HG03159 (cell line): ENCODE data around the gene MSI2.

Source experiments
- ATAC-seq: cut with Tn5 transposase; IDR thresholded peaks from one replicate; pipeline ENCODE4 v1.9.1; 2021; ENCODE audit warnings: mild to moderate bottlenecking, moderate library complexity; ENCODE audit not compliant: unreplicated experiment

MSI2 gene

DNA sequence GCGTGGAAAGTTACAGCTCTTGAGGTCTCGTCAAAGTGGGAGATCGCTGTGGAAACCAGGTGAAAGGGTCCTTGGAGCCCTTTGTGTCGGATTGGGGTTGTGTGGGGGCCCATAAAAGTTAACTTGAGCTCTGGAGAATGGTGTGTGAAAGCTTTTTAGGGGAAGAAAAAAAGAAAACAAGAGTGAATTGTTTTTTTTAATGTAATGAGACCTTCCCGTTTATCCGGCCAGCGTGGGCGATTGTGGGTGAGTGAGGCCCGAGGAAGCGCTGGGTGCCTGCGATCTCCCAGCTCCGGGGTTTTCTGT is 150.6 kb downstream of the MSI2 start:
- ATAC-seq: no peak

- no peak for ATAC-seq
Observed at GRCh38 chr17:57407287-57408070, 151.2 kb downstream of the MSI2 start.

- peak; percentile 57 for ATAC-seq
Observed at GRCh38 chr17:57408071-57408811, 151.9 kb downstream of the MSI2 start.

- no peak for ATAC-seq
Observed at GRCh38 chr17:57410169-57410568, 153.8 kb downstream of the MSI2 start.

DNA sequence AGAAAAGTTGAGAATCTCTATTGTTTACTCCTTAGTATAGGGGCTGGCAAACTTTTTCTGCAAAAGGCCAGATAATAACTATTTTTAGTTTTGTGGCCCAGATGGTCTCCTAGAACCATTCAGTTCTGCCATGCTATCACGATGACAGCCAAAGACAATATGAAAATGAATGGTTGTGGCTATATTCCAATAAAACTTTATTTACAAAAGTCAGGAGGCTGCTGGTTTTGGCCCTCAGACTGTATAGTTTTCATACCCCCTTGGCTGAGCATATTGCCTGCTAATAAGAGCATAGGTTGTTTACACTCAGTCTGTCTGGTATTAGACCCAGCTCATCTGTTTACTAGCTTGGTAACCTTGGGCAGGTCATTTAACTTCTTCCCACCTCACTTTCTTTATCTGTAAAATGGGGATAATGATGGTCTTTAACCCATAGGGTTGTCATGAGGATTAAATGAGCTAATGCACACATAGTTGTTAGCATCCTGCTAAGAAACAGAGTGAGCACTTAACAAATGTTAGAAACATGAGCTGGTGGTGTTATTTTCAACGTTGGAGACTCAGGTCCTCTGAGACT is 156.3 kb downstream of the MSI2 start:
- no peak for ATAC-seq

DNA sequence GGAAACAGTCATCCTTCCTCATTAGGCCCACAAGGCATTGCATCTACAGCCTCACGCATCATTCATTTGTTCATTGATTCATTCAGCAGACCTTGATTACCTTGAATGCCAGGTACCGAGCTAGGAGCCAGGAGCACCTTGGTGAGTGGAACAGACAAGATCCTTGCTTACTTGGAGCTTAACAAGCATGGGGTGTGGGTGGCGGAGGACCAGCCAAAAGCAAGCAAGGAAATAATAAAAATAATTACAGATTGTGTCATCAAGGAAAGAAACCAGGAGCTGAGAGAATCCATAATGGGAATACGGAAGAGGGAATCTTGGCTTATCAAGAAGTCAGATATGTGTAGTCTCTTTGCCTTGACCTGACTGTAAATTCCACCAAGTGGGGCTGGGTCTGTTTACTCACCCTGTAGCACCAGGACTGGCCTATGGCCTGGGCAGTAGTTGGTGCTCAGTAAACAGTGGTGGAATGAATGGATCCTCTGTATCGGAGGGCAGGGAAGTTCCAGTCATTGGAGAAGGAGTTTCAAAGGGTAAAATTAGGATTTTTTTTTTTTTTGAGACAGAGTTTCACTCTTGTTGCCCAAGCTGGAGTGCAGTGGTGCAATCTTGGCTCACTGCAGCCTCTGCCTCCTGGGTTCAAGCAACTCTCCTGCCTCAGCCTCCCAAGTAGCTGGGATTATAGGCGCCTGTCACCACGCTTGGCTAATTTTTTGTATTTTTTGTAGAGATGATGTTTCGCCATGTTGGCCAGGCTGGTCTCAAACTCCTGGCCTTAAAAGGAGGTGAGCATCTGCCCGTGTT is 157.7 kb downstream of the MSI2 start:
- ATAC-seq: no peak

GRCh38 chr17:57415751-57416207 is 159.5 kb downstream of the MSI2 start:
- ATAC-seq: no peak

DNA sequence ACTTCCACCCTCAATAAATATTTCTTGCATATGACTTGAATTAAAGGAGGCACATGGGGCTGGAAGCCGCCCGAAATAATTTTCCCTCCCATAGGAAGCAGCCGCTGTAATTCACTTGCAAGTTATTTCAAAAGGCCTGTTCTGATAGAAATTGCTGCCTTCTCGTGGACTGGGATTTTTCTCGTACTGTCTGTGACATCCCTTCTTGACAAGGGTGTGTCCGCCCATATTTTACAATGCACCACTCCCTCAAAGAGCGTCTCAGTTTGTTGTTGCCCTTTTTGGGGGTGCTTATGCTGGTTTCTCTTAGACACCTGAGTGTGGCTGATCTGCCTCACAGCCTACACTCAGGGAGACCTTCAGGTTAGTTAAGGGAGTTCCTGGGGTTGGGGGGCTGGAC is 160.0 kb downstream of the MSI2 start:
- no peak for ATAC-seq

GRCh38 chr17:57417956-57418355 is 161.6 kb downstream of the MSI2 start:
- no peak for ATAC-seq

DNA sequence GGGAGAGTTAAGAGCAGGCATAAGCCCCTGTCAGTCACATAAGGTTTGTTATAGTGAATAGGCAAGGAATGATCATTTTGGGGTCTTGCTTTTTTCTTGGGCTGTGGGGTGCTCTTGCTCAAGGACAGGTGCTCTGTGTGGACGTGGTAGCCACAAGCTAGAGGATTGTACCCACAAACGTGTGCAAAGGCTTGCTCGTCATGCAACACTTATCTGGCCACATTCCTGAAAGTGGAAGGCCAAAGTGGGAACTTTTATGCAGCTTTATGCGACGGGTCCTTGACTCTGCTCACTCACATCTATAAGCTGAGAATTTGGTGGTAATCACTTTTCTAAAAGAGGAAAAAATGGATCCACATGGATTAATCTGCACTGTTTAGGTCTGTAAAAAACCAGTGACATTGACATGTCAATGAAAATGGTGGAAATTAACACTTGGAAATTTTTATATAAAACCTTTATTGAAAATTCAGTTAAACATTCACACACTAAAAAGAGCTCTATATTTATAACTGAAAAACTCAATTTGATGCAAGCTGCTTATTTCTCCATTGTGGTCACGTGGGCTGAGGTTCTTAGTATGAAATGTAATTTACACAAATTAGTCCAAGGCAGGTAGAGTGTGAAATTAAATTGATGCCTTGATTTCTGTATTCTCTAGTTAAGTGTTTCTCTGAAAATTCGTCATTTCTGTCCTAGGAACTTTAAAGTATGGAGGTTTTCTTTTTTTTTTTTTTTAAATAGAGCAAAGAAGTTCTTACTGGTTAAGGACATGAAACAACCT is 162.3 kb downstream of the MSI2 start:
- ATAC-seq: no peak

GRCh38 chr17:57419940-57420550 is 163.7 kb downstream of the MSI2 start:
- ATAC-seq: no peak

GRCh38 chr17:57420734-57421717 is 164.7 kb downstream of the MSI2 start:
- ATAC-seq: no peak

GRCh38 chr17:57422574-57423164 is 166.3 kb downstream of the MSI2 start:
- ATAC-seq: peak; percentile 78

DNA sequence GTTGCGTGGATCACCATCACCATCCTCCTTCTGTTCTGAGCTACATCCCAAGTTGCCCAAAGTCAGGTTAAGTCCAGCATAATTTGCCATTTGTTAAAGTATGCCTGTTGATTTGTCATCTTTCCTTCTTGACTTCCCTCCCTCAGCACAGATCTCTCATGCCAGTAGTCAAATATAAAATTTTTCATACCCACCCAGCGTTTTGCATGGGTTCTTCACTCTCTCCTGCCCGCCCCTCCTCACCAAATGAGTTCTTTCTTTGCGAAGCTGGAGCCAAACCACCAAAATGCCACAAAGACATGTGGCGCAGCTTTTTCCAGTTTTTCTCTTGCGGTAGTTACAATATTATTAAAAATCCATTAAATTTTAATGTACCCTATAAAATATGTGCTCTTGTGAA is 167.2 kb downstream of the MSI2 start:
- no peak for ATAC-seq

DNA sequence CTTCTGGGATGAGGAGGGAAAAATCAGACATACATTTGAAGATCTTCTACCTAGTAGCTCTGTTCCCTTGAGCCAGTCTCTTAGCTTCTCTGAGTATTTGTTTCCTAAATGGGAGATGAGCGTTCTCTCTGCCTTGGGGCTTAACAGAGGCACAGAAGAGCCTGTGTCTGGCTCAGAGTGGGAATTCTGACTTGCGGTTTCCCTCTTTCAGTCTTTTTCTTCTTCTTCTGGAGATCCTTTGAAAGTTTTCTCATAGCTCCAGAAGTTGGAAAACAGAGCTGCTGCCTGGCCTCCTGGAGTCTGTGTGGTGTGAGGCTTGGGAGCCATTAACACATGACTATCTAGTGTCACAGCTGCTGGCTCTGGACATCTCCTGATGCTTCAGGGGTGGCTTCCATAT is 167.9 kb downstream of the MSI2 start:
- ATAC-seq: no peak

DNA sequence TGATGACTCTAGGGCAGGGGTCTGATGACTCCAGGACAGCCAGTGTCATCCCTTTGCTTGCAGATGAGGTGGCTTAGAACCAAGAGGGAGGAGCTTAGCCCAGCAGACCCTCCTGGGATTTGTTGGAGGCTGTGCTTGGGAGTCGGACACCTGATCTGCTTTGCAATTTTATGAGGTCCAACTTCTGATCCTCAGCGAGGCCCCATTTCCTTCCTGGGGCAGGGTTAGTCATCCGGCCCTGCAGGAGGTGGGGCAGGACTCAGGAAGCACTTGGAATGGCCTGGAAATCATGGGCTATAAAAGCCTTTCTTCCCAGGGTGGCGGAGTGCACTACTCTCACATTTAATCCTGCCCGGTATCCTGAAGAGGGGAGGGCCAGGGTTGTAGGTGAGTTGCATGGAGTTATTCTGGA is 168.5 kb downstream of the MSI2 start:
- no peak for ATAC-seq

DNA sequence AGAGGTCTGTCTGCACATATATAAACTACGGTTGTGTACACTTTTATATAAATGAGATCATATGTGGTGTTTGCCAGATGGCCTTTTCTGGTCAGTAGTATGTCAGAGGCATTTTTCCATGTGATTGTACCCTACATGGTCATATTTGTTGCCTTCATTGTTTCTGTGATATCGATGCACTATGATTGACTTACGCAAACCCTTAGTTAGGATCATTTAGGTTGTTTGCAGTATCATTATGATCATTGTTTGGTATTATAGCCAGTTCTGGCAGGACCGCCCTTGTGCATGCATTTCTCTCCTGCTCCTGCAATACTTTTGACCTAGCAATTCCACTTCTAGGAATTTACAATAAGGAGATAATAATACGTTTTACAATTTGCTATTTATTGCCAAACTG is 169.1 kb downstream of the MSI2 start:
- ATAC-seq: no peak
